CD4-positive, CD25-positive, alpha-beta regulatory T cell (primary cell): ENCODE data around the gene CAPN1. TPM values are rescaled to one million over a fixed set of nuclear protein-coding genes. Genes with fewer than 3 reads are reported as not detected.
"Not testable (repeated sequence)": the region's sequence is repeated elsewhere in the genome, so short reads cannot be mapped to it uniquely, and the experiment has no call there.

ENCODE experiments used
- ATAC-seq, 2 donors: fragments of 150-1000 bp; cut with Tn5 transposase; one replicate each; pipeline ENCODE4 v1.10.0; 2021; ENCODE audit warnings: low read depth in 2 of 2, moderate number of reproducible peaks in 2 of 2, moderate library complexity in 1 of 2
- DNase-seq, 3 donors: peaks; one replicate each; pipeline versions ENCODE4 v3.0.0 to v3.0.0-alpha.2; 2012 to 2022; ENCODE audit warnings: mixed read lengths in 1 of 3
- H3K27ac ChIP-seq: one replicate; pipeline ENCODE4 v1.7.0; 2013; ENCODE audit warnings: mild to moderate bottlenecking, low read length; ENCODE audit not compliant: insufficient read depth, poor library complexity, severe bottlenecking
- H3K27me3 ChIP-seq: one replicate; pipeline ENCODE4 v1.7.0; 2013; ENCODE audit warnings: low read length; ENCODE audit not compliant: control insufficient read depth, insufficient read depth
- H3K36me3 ChIP-seq: one replicate; pipeline ENCODE4 v1.7.0; 2013; ENCODE audit warnings: mild to moderate bottlenecking, low read length, moderate library complexity; ENCODE audit not compliant: control insufficient read depth, insufficient read depth
- H3K4me1 ChIP-seq: 2 replicates; pipeline ENCODE4 v1.7.0; 2013; ENCODE audit warnings: mild to moderate bottlenecking, low read length; ENCODE audit not compliant: insufficient read depth, control insufficient read depth, poor library complexity, severe bottlenecking
- H3K4me3 ChIP-seq: one replicate; pipeline ENCODE4 v1.7.0; 2013; ENCODE audit warnings: low read depth, mild to moderate bottlenecking, low read length, moderate library complexity
- H3K9me3 ChIP-seq, 2 experiments: 1 replicate in 1 of 2; 2 replicates in 1 of 2; pipeline ENCODE4 v1.7.0; 2013; ENCODE audit warnings: low read length in 2 of 2, mild to moderate bottlenecking in 1 of 2, moderate library complexity in 1 of 2; ENCODE audit not compliant: control insufficient read depth in 2 of 2
- H3K27ac Mint-ChIP-seq, 3 donors: one replicate each; pipeline ENCODE4 v1.8.0; 2020 to 2022; ENCODE audit warnings: mild to moderate bottlenecking in 3 of 3, mixed read lengths in 3 of 3, moderate library complexity in 2 of 3
- H3K27me3 Mint-ChIP-seq: one replicate; pipeline ENCODE4 v1.8.0; 2022; ENCODE audit warnings: mild to moderate bottlenecking, mixed read lengths
- H3K36me3 Mint-ChIP-seq: one replicate; pipeline ENCODE4 v1.8.0; 2020; ENCODE audit warnings: mixed read lengths
- H3K4me1 Mint-ChIP-seq, 4 donors: one replicate each; pipeline ENCODE4 v1.8.0; 2020 to 2022; ENCODE audit warnings: mixed read lengths in 4 of 4, mild to moderate bottlenecking in 1 of 4
- H3K4me3 Mint-ChIP-seq, 4 donors: one replicate each; pipeline ENCODE4 v1.8.0; 2020 to 2022; ENCODE audit warnings: mild to moderate bottlenecking in 4 of 4, mixed read lengths in 4 of 4, moderate library complexity in 3 of 4
- H3K9me3 Mint-ChIP-seq, 7 donors: one replicate each; pipeline ENCODE4 v1.8.0; 2020 to 2022; ENCODE audit warnings: mixed read lengths in 7 of 7, mild to moderate bottlenecking in 3 of 7, moderate library complexity in 2 of 7
- polyA plus RNA-seq, 4 donors: library from polyadenylated mRNA; unstranded; fragments of 300-500 nt; fragmentation: Illumina TruSeq; gene quantifications; one replicate each; pipeline ENCODE4 v1.2.3, GENCODE V29; 2021
- total RNA-seq: library from RNA; stranded (reverse); gene quantifications from one replicate; pipeline ENCODE4 v1.2.3, GENCODE V29; 2022

Gene CAPN1
- total and polyA plus RNA-seq, 5 donors from 2014 or later, result 91.2 to 158 (median 127) TPM

DNA sequence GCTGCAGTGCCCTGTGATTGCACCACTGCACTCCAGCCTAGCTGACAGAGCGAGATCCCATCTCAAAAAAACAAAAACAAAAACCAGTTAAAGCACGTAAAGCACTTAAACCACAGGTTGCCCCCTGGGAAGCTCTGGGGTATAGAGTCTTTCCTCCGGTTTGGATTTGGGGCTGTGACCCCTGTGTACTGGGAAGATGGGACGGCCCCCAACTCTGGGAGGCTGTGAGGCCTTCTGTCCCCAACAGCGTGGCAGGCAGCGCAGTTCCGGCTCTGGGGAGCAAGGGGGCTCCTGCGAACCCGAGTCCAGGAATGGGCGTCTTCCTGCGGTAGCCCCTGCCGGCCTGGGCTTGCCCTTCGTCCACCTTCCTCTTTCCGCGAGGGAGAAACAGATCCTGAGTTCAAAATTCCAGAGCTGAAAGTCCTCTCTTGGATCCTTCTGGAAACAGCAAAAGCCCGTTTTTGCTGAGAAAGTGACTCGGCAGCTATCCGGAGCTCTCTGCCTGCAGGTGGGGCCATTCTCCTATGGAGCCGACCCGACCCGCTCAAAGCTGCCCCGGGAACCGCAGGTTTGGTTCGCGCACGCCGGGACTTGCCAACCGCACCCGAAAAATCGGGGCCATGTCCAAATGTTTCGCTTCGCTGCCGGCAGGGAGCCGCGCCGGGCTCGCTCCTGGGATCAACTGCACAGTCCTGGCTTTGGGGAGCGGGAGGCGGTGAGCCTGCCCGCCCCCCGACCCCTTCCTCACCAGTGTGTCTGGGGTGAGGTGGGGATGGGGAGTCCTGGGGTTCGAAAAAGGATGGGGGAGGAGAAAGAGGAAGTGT, 43.8 kb downstream of the CAPN1 start:
- H3K4me3 Mint-ChIP-seq, result peak overlapping the region; percentile 2 to 69 (median 52)
- peaks cover 9% of the 10 kb centered on the region for H3K36me3 Mint-ChIP-seq
- peaks cover 26% of the 10 kb centered on the region for H3K27me3 Mint-ChIP-seq
- ATAC-seq, result peak; percentile 58 to 74
- Histone ChIP-seq H3K27me3 (peaks cover 4% of the 10 kb centered on the region), H3K27ac (no peak overlapping the region), H3K4me1 (peaks cover 9% of the 10 kb centered on the region), H3K4me3 (no peak overlapping the region), H3K36me3 (no peaks in the 10 kb centered on the region), H3K9me3 (no peaks in the 10 kb centered on the region)
- DNase-seq, result peak; percentile 27 to 55 (median 38)
- H3K4me1 Mint-ChIP-seq, result peaks cover 0 to 13% (median 6%) of the 10 kb centered on the region in 4 donors
- peaks cover 0 to 2% (median 0%) of the 10 kb centered on the region in 7 donors for H3K9me3 Mint-ChIP-seq
- H3K27ac Mint-ChIP-seq, result no peak overlapping the region

- peaks cover 0 to 2% (median 0%) of the 10 kb centered on the region in 7 donors for H3K9me3 Mint-ChIP-seq
Measured at GRCh38 chr11:65226103-65226442, 44.3 kb downstream of the CAPN1 start.

GRCh38 chr11:65227879-65228278, 46.2 kb downstream of the CAPN1 start:
- H3K9me3 ChIP-seq, result no peaks in the 10 kb centered on the region
- Mint-ChIP-seq H3K4me1 (peaks cover 0 to 13% (median 5%) of the 10 kb centered on the region in 4 donors), H3K36me3 (peaks cover 9% of the 10 kb centered on the region), H3K9me3 (peaks cover 0 to 2% (median 0%) of the 10 kb centered on the region in 7 donors), H3K4me3 (no peak overlapping the region), H3K27ac (no peak overlapping the region), H3K27me3 (peaks cover 26% of the 10 kb centered on the region)
- ATAC-seq, result no peak
- H3K27ac ChIP-seq, result no peak overlapping the region
- no peak overlapping the region for H3K4me3 ChIP-seq
- peaks cover 4% of the 10 kb centered on the region for H3K27me3 ChIP-seq
- H3K4me1 ChIP-seq, result peaks cover 9% of the 10 kb centered on the region
- H3K36me3 ChIP-seq, result no peaks in the 10 kb centered on the region
- no peak for DNase-seq

More at GRCh38 chr11:65226103-65226442, 44.3 kb downstream of the CAPN1 start:
- no peak for ATAC-seq
- H3K4me1 Mint-ChIP-seq, result peaks cover 0 to 13% (median 6%) of the 10 kb centered on the region in 4 donors
- H3K27ac Mint-ChIP-seq, result no peak overlapping the region
- peaks cover 26% of the 10 kb centered on the region for H3K27me3 Mint-ChIP-seq
- H3K36me3 Mint-ChIP-seq, result peaks cover 9% of the 10 kb centered on the region
- no peak for DNase-seq
- Histone ChIP-seq H3K9me3 (no peaks in the 10 kb centered on the region), H3K36me3 (no peaks in the 10 kb centered on the region), H3K4me1 (peaks cover 9% of the 10 kb centered on the region), H3K27me3 (peaks cover 4% of the 10 kb centered on the region), H3K27ac (no peak overlapping the region), H3K4me3 (no peak overlapping the region)
- H3K4me3 Mint-ChIP-seq, result peak overlapping the region in 3 of 4 donors; percentile 44 to 69 (median 60)

DNA sequence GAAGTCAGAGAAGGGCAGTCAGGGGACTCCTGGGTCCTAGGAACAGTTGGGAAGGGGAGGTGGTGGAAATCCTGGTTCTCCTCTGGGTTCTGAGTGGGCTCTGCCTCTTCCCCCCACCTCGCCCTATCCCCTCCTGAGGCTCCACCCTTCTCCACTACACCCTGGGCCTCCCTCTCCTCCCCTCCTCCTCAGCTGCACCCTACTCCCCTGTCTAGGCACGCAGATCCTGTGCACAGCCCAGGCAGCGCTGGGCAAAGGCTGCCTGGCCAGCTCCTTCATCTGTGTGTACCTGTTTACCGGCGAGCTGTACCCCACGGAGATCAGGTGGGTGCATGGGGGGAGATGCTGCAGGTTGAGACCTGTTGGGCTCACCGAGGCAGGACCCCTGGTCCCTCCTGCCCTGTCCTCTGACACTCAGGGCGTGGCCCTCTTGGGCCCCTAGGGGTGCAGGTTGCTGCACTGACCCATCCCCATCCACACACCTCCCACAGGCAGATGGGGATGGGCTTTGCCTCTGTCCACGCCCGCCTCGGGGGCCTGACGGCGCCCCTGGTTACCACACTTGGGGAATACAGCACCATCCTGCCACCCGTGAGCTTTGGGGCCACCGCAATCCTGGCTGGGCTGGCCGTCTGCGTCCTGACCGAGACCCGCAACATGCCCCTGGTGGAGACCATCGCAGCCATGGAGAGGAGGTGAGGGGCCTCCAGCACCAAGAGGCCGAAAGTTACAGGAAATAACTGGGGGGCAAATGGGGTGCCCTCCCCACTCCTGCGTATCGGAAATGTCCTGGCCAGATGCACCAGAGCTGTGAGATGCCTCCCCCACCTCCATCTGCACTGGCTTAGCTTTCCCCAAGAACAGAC, 54.7 kb downstream of the CAPN1 start:
- Histone ChIP-seq H3K4me1 (no peaks in the 10 kb centered on the region), H3K36me3 (no peaks in the 10 kb centered on the region), H3K27ac (no peak overlapping the region), H3K4me3 (no peak overlapping the region), H3K27me3 (no peaks in the 10 kb centered on the region), H3K9me3 (no peaks in the 10 kb centered on the region)
- H3K9me3 Mint-ChIP-seq, result no peaks in the 10 kb centered on the region
- H3K4me3 Mint-ChIP-seq, result no peak overlapping the region
- H3K27ac Mint-ChIP-seq, result no peak overlapping the region
- DNase-seq (no peak), ATAC-seq (no peak)
- H3K4me1 Mint-ChIP-seq, result no peaks in the 10 kb centered on the region
- H3K27me3 Mint-ChIP-seq, result peaks cover 12% of the 10 kb centered on the region
- H3K36me3 Mint-ChIP-seq, result no peaks in the 10 kb centered on the region

GRCh38 chr11:65238302-65238701, 56.6 kb downstream of the CAPN1 start:
- peaks cover 11% of the 10 kb centered on the region for H3K27me3 Mint-ChIP-seq
- not testable (repeated sequence) for H3K27ac ChIP-seq, H3K27ac Mint-ChIP-seq, H3K36me3 ChIP-seq, H3K36me3 Mint-ChIP-seq, H3K4me1 Mint-ChIP-seq, H3K4me3 ChIP-seq, ATAC-seq, H3K27me3 ChIP-seq, H3K9me3 Mint-ChIP-seq, H3K4me3 Mint-ChIP-seq, H3K9me3 ChIP-seq, H3K4me1 ChIP-seq, DNase-seq

DNA sequence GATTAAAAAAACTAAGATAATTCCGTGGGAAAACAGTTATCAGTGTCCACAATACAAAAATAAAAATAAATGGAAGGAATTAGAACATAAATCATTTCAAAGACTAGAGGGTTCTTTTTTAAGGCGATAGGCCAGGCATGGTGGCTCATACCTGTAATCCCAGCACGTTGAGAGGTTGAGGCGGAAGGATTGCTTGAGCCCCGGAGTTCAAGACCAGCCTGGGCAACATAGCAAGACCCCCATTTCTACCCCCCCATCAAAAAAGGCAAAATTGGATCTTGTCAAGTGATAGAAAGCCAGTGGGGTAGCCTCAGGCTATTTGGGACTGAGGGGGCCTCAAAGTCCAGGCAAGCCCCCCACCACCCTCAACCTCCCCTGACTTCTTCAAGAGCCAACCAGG, 59.4 kb downstream of the CAPN1 start:
- H3K36me3 Mint-ChIP-seq, result peaks cover 4% of the 10 kb centered on the region
- no peak for DNase-seq
- Histone ChIP-seq H3K27ac (no peak overlapping the region), H3K27me3 (no peaks in the 10 kb centered on the region), H3K36me3 (no peaks in the 10 kb centered on the region), H3K4me3 (no peak overlapping the region), H3K9me3 (peaks cover 7 to 10% of the 10 kb centered on the region in 2 experiments), H3K4me1 (no peaks in the 10 kb centered on the region)
- H3K4me1 Mint-ChIP-seq, result no peaks in the 10 kb centered on the region
- no peak for ATAC-seq
- H3K27me3 Mint-ChIP-seq, result peaks cover 7% of the 10 kb centered on the region
- no peak overlapping the region for H3K4me3 Mint-ChIP-seq
- H3K27ac Mint-ChIP-seq, result no peak overlapping the region
- H3K9me3 Mint-ChIP-seq, result peaks cover 0 to 7% (median 3%) of the 10 kb centered on the region in 7 donors

GRCh38 chr11:65241692-65242091, 60.0 kb downstream of the CAPN1 start:
- Mint-ChIP-seq H3K36me3 (peaks cover 4% of the 10 kb centered on the region), H3K9me3 (peaks cover 0 to 7% (median 3%) of the 10 kb centered on the region in 7 donors), H3K27ac (peak overlapping the region in 1 of 3 donors; percentile 52), H3K4me3 (no peak overlapping the region), H3K4me1 (no peaks in the 10 kb centered on the region), H3K27me3 (peaks cover 7% of the 10 kb centered on the region)
- Histone ChIP-seq H3K36me3 (no peaks in the 10 kb centered on the region), H3K27me3 (no peaks in the 10 kb centered on the region), H3K27ac (no peak overlapping the region), H3K9me3 (peaks cover 7 to 10% of the 10 kb centered on the region in 2 experiments), H3K4me3 (no peak overlapping the region), H3K4me1 (no peaks in the 10 kb centered on the region)
- ATAC-seq, result no peak
- no peak for DNase-seq
